GM18909 (cell line): ENCODE data around the gene DHRS4L2.
"Not testable (repeated sequence)": the region's sequence is repeated elsewhere in the genome, so short reads cannot be mapped to it uniquely, and the experiment has no call there.

ENCODE experiments used
- ATAC-seq: cut with Tn5 transposase; IDR thresholded peaks from one replicate; pipeline ENCODE4 v1.9.1; 2021; ENCODE audit warnings: mild to moderate bottlenecking; ENCODE audit not compliant: unreplicated experiment, poor library complexity

DHRS4L2 gene

DNA sequence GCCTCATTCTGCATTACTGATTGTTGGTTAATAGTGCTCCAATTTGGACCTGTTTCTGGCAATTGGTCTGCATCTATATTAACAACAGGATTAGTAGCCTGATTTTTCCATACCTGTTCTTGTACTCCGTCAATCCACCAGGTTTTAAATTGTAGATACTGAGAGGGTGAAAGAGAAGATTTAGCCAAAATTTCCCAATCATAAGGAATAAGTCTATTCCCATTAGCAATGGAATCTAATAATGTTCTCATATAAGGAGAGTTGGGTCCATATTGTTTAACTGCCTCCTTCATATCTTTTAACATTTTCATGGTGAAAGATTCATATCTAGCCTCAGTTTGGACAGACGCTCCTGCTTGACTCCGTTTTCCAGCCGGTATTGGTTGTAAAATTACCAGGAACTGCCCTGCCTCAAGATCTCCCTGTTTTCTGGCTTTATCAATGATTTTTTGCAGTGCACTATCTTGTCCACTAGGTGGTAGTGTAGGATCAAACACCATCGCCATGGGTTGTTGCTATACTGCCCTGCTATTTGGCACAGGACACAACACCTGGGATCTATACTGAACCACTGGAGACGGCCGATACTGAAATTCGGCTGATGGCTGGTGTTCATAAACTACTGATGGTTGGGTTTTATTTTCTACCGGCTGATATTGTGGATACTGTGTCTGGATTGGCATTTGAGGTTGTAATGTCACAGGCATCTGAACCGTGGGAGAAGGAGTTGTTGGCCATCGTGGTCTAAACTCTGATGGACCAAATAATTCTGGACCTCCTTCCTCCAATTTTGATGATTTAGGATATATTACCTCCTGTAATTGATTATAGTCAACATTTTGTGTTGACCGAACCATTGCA lies 25.2 kb downstream of the DHRS4L2 start:
- peak; percentile 69 for ATAC-seq

GRCh38 chr14:24015745-24016144 lies 27.0 kb downstream of the DHRS4L2 start:
- ATAC-seq, result not testable (repeated sequence)

- not testable (repeated sequence) for ATAC-seq
Measured at GRCh38 chr14:24018978-24019377, 30.2 kb downstream of the DHRS4L2 start.

GRCh38 chr14:24019944-24020343 lies 31.2 kb downstream of the DHRS4L2 start:
- not testable (repeated sequence) for ATAC-seq

DNA sequence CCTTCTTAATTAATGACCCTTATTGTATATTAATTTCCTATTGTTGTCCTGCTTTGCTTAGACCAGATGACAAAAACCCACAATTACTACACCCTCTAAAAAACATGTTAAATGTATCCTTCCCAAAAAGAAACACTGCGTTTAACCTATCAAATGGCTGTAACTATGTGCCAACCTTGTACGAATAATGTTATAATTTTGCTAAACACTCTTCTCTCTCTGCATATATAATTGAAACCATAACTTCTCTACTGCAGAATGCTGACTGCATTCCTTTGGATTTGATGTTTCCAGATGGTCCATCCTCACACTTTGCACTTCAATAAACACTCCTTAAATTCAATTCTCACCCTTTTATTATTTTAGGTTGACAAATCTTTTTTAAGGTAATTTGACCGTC lies 31.8 kb downstream of the DHRS4L2 start:
- ATAC-seq, result not testable (repeated sequence)

DNA sequence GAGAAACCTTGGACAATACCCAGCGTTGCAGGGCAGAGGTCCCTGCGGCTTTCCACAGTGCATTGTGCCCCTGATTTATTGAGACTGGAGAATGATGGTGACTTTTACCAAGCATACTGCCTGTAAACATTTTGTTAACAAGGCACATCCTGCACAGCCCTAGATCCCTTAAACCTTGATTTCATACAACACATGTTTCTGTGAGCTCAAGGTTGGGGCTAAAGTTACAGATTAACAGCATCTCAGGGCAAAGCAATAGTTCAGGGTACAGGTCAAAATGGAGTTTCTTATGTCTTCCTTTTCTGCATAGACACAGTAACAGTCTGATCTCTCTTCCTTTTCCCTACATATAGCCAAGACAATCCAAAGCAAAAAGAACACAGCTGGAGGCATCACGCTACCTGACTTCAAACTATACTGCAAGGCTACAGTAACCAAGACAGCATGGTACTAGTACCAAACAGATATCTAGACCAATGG lies 36.2 kb downstream of the DHRS4L2 start:
- not testable (repeated sequence) for ATAC-seq

- ATAC-seq, result not testable (repeated sequence)
Measured at GRCh38 chr14:24029687-24030086, 41.0 kb downstream of the DHRS4L2 start.

- ATAC-seq, result not testable (repeated sequence)
Measured at GRCh38 chr14:24031331-24031730, 42.6 kb downstream of the DHRS4L2 start.

GRCh38 chr14:24032727-24033418 lies 44.1 kb downstream of the DHRS4L2 start:
- no peak for ATAC-seq

GRCh38 chr14:24035769-24036168 lies 47.0 kb downstream of the DHRS4L2 start:
- ATAC-seq, result peak; percentile 9

DNA sequence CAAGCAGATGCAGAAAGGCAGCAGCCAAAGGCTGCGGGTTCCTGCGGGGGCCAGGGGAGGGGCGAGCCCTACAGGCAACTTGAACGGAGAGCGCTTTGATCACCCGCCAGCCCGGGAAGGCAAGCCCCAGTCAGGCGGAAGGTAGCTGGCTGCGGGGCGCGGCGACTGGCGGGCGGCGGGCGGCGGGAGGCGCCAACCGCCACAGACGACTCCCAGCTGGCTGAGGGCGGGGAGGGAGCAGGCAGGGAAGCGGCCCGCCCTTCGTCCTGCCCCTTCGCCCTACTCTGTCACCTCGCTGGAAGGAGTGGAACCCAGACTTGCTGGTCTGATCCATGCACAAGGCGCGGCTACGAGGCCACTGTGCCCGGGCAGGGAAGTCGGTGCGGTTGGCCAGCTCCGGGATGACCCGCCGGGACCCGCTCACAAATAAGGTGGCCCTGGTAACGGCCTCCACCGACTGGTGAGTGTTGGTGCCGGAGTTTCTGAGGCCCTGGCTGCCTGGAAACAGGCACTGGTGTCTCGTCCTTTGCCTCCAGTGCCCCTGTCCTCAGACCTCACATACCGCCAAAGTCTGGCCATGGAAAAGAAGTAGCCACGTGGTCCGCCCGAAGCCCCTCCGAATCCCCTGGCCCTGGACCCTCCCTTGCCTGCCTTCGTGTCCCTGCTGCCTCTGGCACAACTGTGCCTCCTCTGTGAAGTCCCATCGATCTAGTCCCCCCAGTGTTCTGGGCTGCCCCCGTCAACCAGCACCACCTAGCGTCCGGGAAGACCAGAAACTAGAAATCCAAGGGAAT lies 47.6 kb downstream of the DHRS4L2 start:
- ATAC-seq, result peak; percentile 59

GRCh38 chr14:24036963-24037657 lies 48.4 kb downstream of the DHRS4L2 start:
- peak; percentile 22 for ATAC-seq

DNA sequence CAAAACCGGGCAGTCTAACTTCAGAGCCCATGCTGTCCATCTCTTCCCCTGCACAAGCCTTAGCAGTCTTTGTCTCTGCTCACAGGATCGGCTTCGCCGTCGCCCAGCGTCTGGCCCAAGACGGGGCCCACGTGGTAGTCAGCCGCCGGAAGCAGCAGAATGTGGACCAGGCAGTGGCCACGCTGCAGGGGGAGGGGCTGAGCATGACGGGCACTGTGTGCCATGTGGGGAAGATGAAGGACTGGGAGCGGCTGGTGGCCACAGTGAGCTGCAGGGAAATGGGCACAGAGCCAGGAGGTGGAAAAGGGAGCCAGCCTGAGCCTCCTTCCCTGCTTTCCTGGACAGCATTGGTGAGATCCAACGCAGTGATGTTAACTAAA lies 48.9 kb downstream of the DHRS4L2 start:
- ATAC-seq, result no peak

GRCh38 chr14:24038686-24039085 lies 50.0 kb downstream of the DHRS4L2 start:
- ATAC-seq, result no peak

DNA sequence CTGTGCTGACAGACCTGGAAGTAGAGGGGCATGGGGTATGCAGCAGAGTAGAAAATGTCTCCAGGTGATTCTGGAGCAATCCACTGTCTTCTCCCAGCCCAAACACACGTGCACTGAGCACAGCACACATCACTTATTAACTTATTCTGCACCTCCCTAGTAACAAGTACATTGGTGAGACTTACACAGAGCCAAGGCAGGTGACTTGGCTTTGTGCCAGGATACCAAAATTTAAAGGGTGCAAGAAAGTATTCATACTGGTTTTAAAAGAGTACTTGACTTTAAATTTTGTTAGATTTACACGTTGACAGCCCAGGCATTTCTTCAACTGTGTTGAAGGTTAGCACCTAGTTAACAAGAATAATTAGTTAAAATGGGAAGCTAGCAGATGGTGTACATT lies 52.0 kb downstream of the DHRS4L2 start:
- no peak for ATAC-seq

- no peak for ATAC-seq
Measured at GRCh38 chr14:24042746-24043145, 54.0 kb downstream of the DHRS4L2 start.

DNA sequence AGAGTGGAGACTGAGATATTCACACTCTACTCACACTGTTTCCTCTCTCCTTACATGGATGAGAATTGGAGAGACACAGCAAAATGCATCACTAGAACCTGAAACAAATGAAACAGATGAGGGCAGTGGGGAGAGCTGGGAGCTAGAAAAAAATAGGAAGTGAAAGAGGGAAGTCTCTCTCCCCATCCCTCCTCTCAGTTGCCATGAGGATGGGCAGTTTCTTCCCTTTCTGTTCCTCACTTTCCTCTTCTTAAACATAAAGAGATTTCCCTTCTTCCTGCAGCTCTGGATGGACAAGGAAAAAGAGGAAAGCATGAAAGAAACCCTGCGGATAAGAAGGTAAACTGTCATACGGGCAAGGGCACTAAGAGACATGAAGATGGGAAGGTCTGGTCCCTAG lies 60.3 kb downstream of the DHRS4L2 start:
- ATAC-seq, result not testable (repeated sequence)

GRCh38 chr14:24050753-24051152 lies 62.0 kb downstream of the DHRS4L2 start:
- not testable (repeated sequence) for ATAC-seq

DNA sequence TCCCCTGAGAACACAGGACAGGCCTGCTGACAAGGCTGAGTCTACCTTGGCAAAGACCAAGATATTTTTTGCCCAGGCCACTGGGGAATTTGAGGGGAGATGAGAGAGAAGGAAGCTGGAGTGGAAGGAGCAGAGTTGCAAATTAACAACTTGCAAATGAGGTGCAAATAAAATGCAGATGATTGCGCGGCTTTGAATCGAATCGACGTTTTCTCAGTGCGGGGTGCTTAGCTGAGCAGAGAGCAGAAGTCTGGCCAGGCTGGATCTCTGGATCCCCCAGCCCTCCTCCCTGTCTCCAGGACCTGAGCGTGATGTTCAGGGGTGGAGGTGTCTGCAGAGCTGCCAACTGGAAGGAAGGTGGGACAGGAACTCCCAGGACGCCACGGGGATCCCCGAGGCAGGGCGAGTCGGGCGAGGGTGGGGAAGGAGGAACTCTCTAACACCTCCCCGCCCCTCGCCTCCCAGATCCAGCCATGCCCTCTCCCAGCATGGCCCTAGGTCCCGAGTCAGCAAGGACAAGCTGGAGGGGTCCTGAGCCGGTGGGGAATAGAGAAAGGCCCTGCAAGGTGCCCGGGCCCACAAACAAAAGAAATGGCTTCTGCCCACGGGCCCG lies 62.6 kb downstream of the DHRS4L2 start:
- ATAC-seq, result peak; percentile 20
